Hepatic stellate cell (primary cell): ENCODE measurements around the gene POP7.
A peak's percentile ranks its signal among the peaks of the same experiment; 100 is the strongest.
"Not testable (repeated sequence)": the region's sequence is repeated elsewhere in the genome, so short reads cannot be mapped to it uniquely, and the experiment has no call there.

Source experiments
- DNase-seq: peaks from one replicate; pipeline ENCODE4 v3.0.0; 2011; ENCODE audit warnings: low spot score

POP7 gene

GRCh38 chr7:100723732-100724275 lies 17.9 kb downstream of the POP7 start:
- DNase-seq, result no peak

GRCh38 chr7:100724364-100724763 lies 18.4 kb downstream of the POP7 start:
- not testable (repeated sequence) for DNase-seq

DNA sequence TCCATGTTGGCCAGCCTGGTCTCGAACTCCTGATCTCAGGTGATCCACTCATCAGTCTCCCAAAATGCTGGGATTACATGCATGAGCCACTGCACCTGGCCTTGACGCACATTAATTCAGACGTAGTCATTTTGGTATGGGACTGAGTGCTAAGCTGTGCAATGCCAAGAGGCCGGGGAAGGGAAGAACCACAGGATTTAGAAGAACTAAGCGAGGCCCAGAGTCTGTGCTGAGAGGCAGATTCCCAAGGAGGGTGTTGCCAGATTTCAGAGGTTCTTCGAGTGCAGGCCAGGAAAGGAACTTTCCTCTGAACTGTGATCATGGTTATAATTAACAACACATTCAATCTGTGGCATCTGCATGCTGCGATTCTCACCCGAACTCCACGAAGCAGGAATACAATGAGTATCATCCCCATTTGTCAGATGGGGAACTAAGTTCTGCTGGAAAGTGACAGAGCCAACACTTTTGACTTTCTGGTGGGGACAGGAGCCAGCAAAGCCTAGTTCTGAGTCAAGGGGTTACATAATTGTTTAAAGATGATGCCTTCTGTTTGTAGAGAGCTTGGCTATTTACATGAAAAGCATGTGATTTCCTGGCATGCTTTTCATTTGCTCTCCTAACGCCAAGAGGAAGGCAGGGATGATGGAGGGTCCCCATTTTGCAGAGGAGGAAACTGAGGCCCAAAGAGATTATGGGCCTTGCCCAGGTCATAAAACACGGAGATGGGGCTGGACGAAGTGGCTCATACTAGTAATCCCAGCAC lies 21.3 kb downstream of the POP7 start:
- DNase-seq, result peak; percentile 44

GRCh38 chr7:100728196-100728595 lies 22.3 kb downstream of the POP7 start:
- no peak for DNase-seq

GRCh38 chr7:100730136-100730800 lies 24.3 kb downstream of the POP7 start:
- DNase-seq, result no peak

- no peak for DNase-seq
These were observed 26.2 kb downstream of the POP7 start for GRCh38 chr7:100731937-100732636.

- no peak for DNase-seq
These were observed 29.8 kb downstream of the POP7 start for GRCh38 chr7:100735730-100736129.

DNA sequence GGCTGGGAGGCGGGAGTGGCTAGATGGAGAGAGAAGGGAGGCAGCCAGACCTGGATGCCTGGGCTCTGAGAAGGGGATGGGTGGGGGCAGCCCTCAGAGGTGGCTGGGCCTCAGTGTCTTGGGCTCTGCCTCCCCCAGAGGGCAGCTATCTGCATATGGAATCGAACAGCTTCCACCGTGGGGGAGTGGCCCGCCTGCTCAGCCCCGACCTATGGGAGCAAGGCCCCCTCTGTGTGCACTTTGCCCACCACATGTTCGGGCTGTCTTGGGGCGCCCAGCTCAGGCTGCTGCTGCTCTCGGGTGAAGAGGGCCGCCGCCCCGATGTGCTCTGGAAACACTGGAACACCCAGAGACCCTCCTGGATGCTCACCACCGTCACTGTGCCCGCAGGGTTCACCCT lies 30.8 kb downstream of the POP7 start:
- no peak for DNase-seq

- DNase-seq, result no peak
These were observed 34.0 kb downstream of the POP7 start for GRCh38 chr7:100739934-100740333.

GRCh38 chr7:100744605-100745004 lies 38.7 kb downstream of the POP7 start:
- no peak for DNase-seq

- DNase-seq, result peak; percentile 72
These were observed 39.3 kb downstream of the POP7 start for GRCh38 chr7:100745184-100745583.

DNA sequence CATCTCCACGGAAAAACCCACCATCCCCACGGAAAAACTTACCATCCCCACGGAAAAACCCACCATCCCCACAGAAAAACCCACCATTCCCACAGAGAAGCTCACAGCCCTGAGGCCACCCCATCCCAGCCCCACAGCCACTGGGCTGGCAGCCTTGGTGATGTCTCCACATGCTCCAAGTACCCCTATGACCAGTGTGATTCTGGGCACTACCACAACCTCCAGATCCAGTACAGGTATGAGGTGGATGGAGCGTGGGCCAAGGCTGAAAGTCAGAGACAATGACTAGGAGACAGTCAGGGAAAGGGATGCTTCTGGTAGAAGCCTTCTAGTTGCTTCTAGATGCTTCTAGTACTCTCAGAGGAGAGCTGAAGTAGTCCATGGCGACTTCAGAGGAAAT lies 47.1 kb downstream of the POP7 start:
- DNase-seq, result no peak

DNA sequence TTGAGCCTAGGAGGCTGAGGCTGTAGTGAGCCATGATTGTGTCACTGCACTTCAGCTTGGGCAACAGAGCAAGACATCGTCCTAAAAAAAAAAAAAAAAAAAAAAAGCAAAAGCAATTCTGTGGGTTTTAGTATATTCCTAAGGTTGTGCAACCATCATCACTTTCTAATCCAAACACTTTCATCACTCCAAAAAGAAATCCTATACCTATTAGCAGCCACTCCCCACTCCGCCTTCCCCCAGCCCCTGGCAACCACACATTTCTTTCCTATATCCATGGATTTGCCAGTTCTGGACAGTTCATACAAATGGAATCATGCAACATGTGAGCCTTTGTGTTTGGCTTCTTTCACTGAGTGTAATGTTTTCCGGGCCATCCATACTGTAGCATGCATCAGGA lies 47.8 kb downstream of the POP7 start:
- DNase-seq, result no peak
